Measurements from ENCODE around the gene SNRNP70. TPM values are rescaled to one million over a fixed set of nuclear protein-coding genes. Genes with fewer than 3 reads are reported as not detected.
"Not testable (repeated sequence)": the region's sequence is repeated elsewhere in the genome, so short reads cannot be mapped to it uniquely, and the experiment has no call there.

Gene SNRNP70
- polyA plus RNA-seq, 4 donors = 159 to 237 (median 223) TPM

DNA sequence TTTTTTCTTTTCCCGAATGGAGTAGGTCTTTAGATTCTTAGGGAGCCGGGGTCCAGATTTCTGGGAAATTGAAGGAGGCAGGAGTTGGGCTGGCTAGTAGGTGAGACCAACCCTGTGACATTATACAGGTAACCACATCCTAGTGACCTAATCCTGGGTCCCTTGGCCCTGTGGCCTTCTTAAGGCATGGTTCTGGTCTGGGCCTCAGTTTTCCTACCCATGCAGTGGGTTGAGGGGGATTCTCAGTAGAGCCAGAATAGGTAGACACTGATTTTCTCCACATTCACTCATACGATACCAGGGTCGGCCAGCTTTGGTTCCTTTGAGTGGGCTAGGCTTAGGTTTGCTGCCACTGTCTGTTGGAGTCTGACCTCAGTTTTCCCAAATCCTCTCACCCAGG is 41.3 kb downstream of the SNRNP70 start:
- FAIRE-seq (no peak), DNase-seq (no peak)
- 71 to 82% (median 80%) methylated on average over 4 of the region's 4 CpGs for WGBS, 3 donors
- H3K27me3 ChIP-seq (ENCODE audit: control insufficient read depth in 3 of 3, insufficient read depth in 3 of 3, low read length in 3 of 3) = peaks cover 0 to 7% (median 0%) of the 10 kb centered on the region in 3 donors
- H3K27ac ChIP-seq (ENCODE audit: low read depth in 1 of 3, low read length in 2 of 3) = no peak overlapping the region
- H3K4me1 ChIP-seq (ENCODE audit: control insufficient read depth in 3 of 3, insufficient read depth in 2 of 3, low read depth in 1 of 3, low read length in 2 of 3) = peaks cover 0 to 12% (median 3%) of the 10 kb centered on the region in 3 donors
- peaks cover 0 to 3% of the 10 kb centered on the region in 2 donors for H3K9me3 ChIP-seq (ENCODE audit: control insufficient read depth in 2 of 2, insufficient read depth in 1 of 2, low read depth in 1 of 2, low read length in 1 of 2)
- H3K4me3 ChIP-seq (ENCODE audit: low read depth in 1 of 3, low read length in 3 of 3) = no peak overlapping the region
- no peaks in the 10 kb centered on the region for H3K36me3 ChIP-seq (ENCODE audit: control insufficient read depth in 3 of 3, insufficient read depth in 2 of 3, low read depth in 1 of 3, low read length in 3 of 3)

DNA sequence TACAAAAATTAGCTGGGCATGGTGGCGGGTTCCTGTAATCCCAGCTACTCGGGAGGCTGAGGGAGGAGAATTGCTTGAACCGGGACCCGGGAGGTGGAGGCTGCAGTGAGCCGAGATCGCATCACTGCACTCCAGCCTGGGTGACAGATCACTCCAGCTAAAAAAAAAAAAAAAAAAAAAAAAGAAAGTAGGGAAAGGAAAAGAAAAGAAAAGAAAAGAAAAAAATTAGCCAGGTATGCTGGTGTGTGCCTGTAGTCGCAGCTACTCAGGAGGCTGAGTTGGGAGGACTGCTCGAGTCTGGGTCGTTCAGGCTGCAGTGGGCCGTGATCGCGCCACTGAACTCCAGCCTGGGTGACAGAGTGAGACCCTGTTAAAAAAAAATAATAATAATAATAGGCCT is 42.0 kb downstream of the SNRNP70 start:
- H3K4me3 ChIP-seq (ENCODE audit: low read depth in 1 of 3, low read length in 3 of 3); FAIRE-seq; H3K27ac ChIP-seq (ENCODE audit: low read depth in 1 of 3, low read length in 2 of 3); H3K36me3 ChIP-seq (ENCODE audit: control insufficient read depth in 3 of 3, insufficient read depth in 2 of 3, low read depth in 1 of 3, low read length in 3 of 3); DNase-seq; H3K27me3 ChIP-seq (ENCODE audit: control insufficient read depth in 3 of 3, insufficient read depth in 3 of 3, low read length in 3 of 3); H3K9me3 ChIP-seq (ENCODE audit: control insufficient read depth in 2 of 2, insufficient read depth in 1 of 2, low read depth in 1 of 2, low read length in 1 of 2): not testable (repeated sequence)
- 94 to 96% (median 95%) methylated on average over 12 of the region's 12 CpGs for WGBS, 3 donors
- H3K4me1 ChIP-seq (ENCODE audit: control insufficient read depth in 3 of 3, insufficient read depth in 2 of 3, low read depth in 1 of 3, low read length in 2 of 3) = peaks cover 0 to 12% (median 3%) of the 10 kb centered on the region in 3 donors

GRCh38 chr19:49127674-49128544 is 42.7 kb downstream of the SNRNP70 start:
- Histone ChIP-seq H3K4me3 (ENCODE audit: low read depth in 1 of 3, low read length in 3 of 3) (peak overlapping the region; percentile 13 to 26 (median 21)), H3K27ac (ENCODE audit: low read depth in 1 of 3, low read length in 2 of 3) (peak overlapping the region; percentile 50 to 68 (median 61)), H3K36me3 (ENCODE audit: control insufficient read depth in 3 of 3, insufficient read depth in 2 of 3, low read depth in 1 of 3, low read length in 3 of 3) (no peaks in the 10 kb centered on the region), H3K9me3 (ENCODE audit: control insufficient read depth in 2 of 2, insufficient read depth in 1 of 2, low read depth in 1 of 2, low read length in 1 of 2) (peaks cover 0 to 3% of the 10 kb centered on the region in 2 donors), H3K4me1 (ENCODE audit: control insufficient read depth in 3 of 3, insufficient read depth in 2 of 3, low read depth in 1 of 3, low read length in 2 of 3) (peaks cover 0 to 12% (median 3%) of the 10 kb centered on the region in 3 donors), H3K27me3 (ENCODE audit: control insufficient read depth in 3 of 3, insufficient read depth in 3 of 3, low read length in 3 of 3) (peaks cover 0 to 10% (median 0%) of the 10 kb centered on the region in 3 donors)
- 3% methylated on average over 50 to 63 of the region's 63 CpGs for WGBS, 3 donors
- peak; percentile 97 to 99 for DNase-seq
- FAIRE-seq = no peak

- no peaks in the 10 kb centered on the region for H3K36me3 ChIP-seq (ENCODE audit: control insufficient read depth in 3 of 3, insufficient read depth in 2 of 3, low read depth in 1 of 3, low read length in 3 of 3)
- H3K4me1 ChIP-seq (ENCODE audit: control insufficient read depth in 3 of 3, insufficient read depth in 2 of 3, low read depth in 1 of 3, low read length in 2 of 3) = peaks cover 0 to 18% (median 3%) of the 10 kb centered on the region in 3 donors
- no peak overlapping the region for H3K4me3 ChIP-seq (ENCODE audit: low read depth in 1 of 3, low read length in 3 of 3)
- H3K27ac ChIP-seq (ENCODE audit: low read depth in 1 of 3, low read length in 2 of 3) = no peak overlapping the region
- DNase-seq (no peak), FAIRE-seq (no peak)
- H3K9me3 ChIP-seq (ENCODE audit: control insufficient read depth in 2 of 2, insufficient read depth in 1 of 2, low read depth in 1 of 2, low read length in 1 of 2) = peaks cover 0 to 3% of the 10 kb centered on the region in 2 donors
- peaks cover 0 to 15% (median 0%) of the 10 kb centered on the region in 3 donors for H3K27me3 ChIP-seq (ENCODE audit: control insufficient read depth in 3 of 3, insufficient read depth in 3 of 3, low read length in 3 of 3)
- 48 to 66% (median 50%) methylated on average over 13 to 15 of the region's 15 CpGs for WGBS, 3 donors
Observed at GRCh38 chr19:49128545-49129237, 43.4 kb downstream of the SNRNP70 start.

DNA sequence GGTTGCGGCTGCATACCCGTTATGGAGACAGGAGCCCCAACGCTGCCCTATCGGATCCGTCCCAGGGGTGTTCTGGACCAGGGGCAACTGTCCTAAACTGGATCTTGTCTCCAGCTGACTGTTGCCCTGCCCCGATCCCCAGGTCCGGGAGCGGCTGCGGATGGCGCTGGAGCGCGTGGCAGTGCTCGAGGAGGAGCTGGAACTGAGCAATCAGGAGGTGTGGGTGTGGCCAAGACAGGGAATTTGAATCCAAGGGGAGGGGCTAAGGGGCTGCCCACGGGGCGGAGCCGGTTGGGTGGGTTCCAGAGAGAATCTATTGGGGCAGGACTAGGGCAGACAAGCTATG is 44.0 kb downstream of the SNRNP70 start:
- Histone ChIP-seq H3K4me3 (ENCODE audit: low read depth in 1 of 3, low read length in 3 of 3) (no peak overlapping the region), H3K9me3 (ENCODE audit: control insufficient read depth in 2 of 2, insufficient read depth in 1 of 2, low read depth in 1 of 2, low read length in 1 of 2) (peaks cover 0 to 3% of the 10 kb centered on the region in 2 donors), H3K27me3 (ENCODE audit: control insufficient read depth in 3 of 3, insufficient read depth in 3 of 3, low read length in 3 of 3) (peaks cover 0 to 20% (median 0%) of the 10 kb centered on the region in 3 donors), H3K4me1 (ENCODE audit: control insufficient read depth in 3 of 3, insufficient read depth in 2 of 3, low read depth in 1 of 3, low read length in 2 of 3) (peaks cover 3 to 23% (median 3%) of the 10 kb centered on the region in 3 donors), H3K36me3 (ENCODE audit: control insufficient read depth in 3 of 3, insufficient read depth in 2 of 3, low read depth in 1 of 3, low read length in 3 of 3) (no peaks in the 10 kb centered on the region), H3K27ac (ENCODE audit: low read depth in 1 of 3, low read length in 2 of 3) (no peak overlapping the region)
- WGBS, 3 donors = 60 to 66% (median 62%) methylated on average over 16 of the region's 16 CpGs
- no peak for FAIRE-seq
- no peak for DNase-seq

GRCh38 chr19:49130325-49130724 is 45.1 kb downstream of the SNRNP70 start:
- 94 to 95% (median 94%) methylated on average over 24 of the region's 24 CpGs for WGBS, 3 donors
- Histone ChIP-seq H3K4me3 (ENCODE audit: low read depth in 1 of 3, low read length in 3 of 3) (no peak overlapping the region), H3K36me3 (ENCODE audit: control insufficient read depth in 3 of 3, insufficient read depth in 2 of 3, low read depth in 1 of 3, low read length in 3 of 3) (no peaks in the 10 kb centered on the region), H3K9me3 (ENCODE audit: control insufficient read depth in 2 of 2, insufficient read depth in 1 of 2, low read depth in 1 of 2, low read length in 1 of 2) (peaks cover 0 to 3% of the 10 kb centered on the region in 2 donors), H3K27me3 (ENCODE audit: control insufficient read depth in 3 of 3, insufficient read depth in 3 of 3, low read length in 3 of 3) (peaks cover 0 to 24% (median 0%) of the 10 kb centered on the region in 3 donors), H3K4me1 (ENCODE audit: control insufficient read depth in 3 of 3, insufficient read depth in 2 of 3, low read depth in 1 of 3, low read length in 2 of 3) (peaks cover 3 to 20% (median 3%) of the 10 kb centered on the region in 3 donors), H3K27ac (ENCODE audit: low read depth in 1 of 3, low read length in 2 of 3) (no peak overlapping the region)
- FAIRE-seq = no peak
- DNase-seq = no peak

DNA sequence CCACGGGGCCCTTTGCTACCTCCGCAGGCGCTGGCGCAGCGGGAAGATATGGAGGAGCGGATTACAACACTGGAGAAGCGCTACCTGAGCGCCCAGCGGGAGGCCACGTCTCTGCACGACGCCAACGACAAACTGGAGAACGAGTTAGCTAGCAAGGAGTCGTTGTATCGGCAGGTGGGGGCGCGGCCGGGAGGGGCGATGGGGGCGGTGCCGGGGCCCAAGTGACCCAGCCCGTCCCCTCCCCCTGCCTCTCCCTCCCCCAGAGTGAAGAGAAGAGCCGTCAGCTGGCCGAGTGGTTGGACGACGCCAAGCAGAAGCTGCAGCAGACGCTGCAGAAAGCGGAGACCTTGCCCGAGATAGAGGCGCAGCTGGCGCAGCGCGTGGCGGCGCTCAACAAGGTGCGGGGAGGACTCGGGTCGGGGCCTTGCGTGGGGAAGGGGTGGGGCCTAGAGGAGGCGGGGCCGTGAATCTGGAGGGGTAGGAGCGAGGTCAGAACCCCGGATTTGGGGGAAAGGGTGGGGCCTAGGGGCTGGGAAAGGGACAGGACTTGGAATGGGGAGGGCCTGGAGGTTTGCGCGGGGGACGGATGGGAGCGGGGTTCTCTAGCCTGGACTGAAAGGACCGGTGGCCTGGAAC is 47.8 kb downstream of the SNRNP70 start:
- Histone ChIP-seq H3K36me3 (ENCODE audit: control insufficient read depth in 3 of 3, insufficient read depth in 2 of 3, low read depth in 1 of 3, low read length in 3 of 3) (no peaks in the 10 kb centered on the region), H3K4me3 (ENCODE audit: low read depth in 1 of 3, low read length in 3 of 3) (peak overlapping the region in 2 of 3 donors; percentile 5 to 21), H3K27me3 (ENCODE audit: control insufficient read depth in 3 of 3, insufficient read depth in 3 of 3, low read length in 3 of 3) (peaks cover 0 to 23% (median 0%) of the 10 kb centered on the region in 3 donors), H3K27ac (ENCODE audit: low read depth in 1 of 3, low read length in 2 of 3) (peak overlapping the region in 2 of 3 donors; percentile 5 to 38), H3K9me3 (ENCODE audit: control insufficient read depth in 2 of 2, insufficient read depth in 1 of 2, low read depth in 1 of 2, low read length in 1 of 2) (no peaks in the 10 kb centered on the region), H3K4me1 (ENCODE audit: control insufficient read depth in 3 of 3, insufficient read depth in 2 of 3, low read depth in 1 of 3, low read length in 2 of 3) (peaks cover 3 to 13% (median 3%) of the 10 kb centered on the region in 3 donors)
- DNase-seq (peak; percentile 48 to 57), FAIRE-seq (no peak)
- 9 to 17% (median 15%) methylated on average over 44 to 49 of the region's 49 CpGs for WGBS, 3 donors

All from small intestine (tissue), 7 donors.